ENCODE data around the gene THAP4. TPM values are rescaled to one million over a fixed set of nuclear protein-coding genes. Genes with fewer than 3 reads are reported as not detected.

The THAP4 gene
- total RNA-seq, 3 donors from 2014 or later (not counting 1 experiment from before 2014, with no cell fraction given): 19.8 to 29.2 (median 27.8) TPM

DNA sequence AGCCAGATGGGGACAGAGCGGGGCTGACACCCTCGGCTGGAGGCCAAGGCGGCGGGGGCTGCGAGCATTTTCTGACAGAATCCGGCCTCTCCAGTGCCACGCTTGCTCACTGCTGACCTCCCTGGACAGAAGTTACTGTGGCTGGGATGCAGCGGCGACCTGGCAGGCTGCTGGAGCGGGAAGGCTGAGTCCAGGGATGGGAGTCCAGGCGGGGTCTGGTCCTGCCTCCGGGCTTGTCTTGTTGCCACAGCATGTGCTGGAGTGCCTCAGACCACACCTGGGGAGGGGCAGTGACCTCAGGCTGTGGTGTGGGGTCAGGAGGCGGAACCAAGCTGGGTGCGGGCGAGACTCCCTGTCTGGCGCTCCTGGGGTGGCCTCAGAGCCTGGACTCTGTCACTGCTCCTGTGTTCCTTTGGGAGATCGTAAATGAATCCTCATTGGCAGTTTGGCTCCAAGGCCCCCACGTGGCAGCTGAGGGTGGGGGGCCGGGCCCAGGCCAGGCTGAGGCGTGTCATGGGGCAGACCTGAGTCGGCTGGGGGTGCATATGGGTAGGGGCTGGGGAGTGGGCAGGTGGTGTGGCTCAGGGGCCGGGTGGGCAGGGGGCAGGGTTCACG lies 72.9 kb downstream of the THAP4 start:
- peaks cover 0 to 6% of the 10 kb centered on the region in 2 donors for H3K27me3 Mint-ChIP-seq (ENCODE audit: low read depth in 2 of 2)
- intact Hi-C loops (cut with micrococcal nuclease): no loop called here
- ATAC-seq (no peak), DNase-seq (no peak)
- Histone ChIP-seq H3K36me3 (ENCODE audit: control insufficient read depth, insufficient read depth, low read length) (no peaks in the 10 kb centered on the region), H3K4me1 (ENCODE audit: control insufficient read depth, insufficient read depth, low read length) (peaks cover 21% of the 10 kb centered on the region), H3K27me3 (ENCODE audit: control insufficient read depth, insufficient read depth, low read length) (peaks cover 2% of the 10 kb centered on the region), H3K27ac (ENCODE audit: low read length) (no peak overlapping the region), H3K4me3 (ENCODE audit: low read length) (no peak overlapping the region), H3K9me3 (ENCODE audit: control insufficient read depth, insufficient read depth, low read length) (no peaks in the 10 kb centered on the region)
- TF ChIP-seq, protein P1, sequence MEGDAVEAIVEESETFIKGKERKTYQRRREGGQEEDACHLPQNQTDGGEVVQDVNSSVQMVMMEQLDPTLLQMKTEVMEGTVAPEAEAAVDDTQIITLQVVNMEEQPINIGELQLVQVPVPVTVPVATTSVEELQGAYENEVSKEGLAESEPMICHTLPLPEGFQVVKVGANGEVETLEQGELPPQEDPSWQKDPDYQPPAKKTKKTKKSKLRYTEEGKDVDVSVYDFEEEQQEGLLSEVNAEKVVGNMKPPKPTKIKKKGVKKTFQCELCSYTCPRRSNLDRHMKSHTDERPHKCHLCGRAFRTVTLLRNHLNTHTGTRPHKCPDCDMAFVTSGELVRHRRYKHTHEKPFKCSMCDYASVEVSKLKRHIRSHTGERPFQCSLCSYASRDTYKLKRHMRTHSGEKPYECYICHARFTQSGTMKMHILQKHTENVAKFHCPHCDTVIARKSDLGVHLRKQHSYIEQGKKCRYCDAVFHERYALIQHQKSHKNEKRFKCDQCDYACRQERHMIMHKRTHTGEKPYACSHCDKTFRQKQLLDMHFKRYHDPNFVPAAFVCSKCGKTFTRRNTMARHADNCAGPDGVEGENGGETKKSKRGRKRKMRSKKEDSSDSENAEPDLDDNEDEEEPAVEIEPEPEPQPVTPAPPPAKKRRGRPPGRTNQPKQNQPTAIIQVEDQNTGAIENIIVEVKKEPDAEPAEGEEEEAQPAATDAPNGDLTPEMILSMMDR (IDR thresholded peaks at IDR 0.05): no peak
- 92% methylated on average over 23 of the region's 23 CpGs for WGBS (ENCODE audit: insufficient coverage)
- H3K4me1 Mint-ChIP-seq: peaks cover 4 to 5% of the 10 kb centered on the region in 2 donors
- no peak overlapping the region for H3K27ac Mint-ChIP-seq
- H3K4me3 Mint-ChIP-seq: no peak overlapping the region
- H3K9me3 Mint-ChIP-seq: no peaks in the 10 kb centered on the region
- H3K36me3 Mint-ChIP-seq: no peaks in the 10 kb centered on the region

DNA sequence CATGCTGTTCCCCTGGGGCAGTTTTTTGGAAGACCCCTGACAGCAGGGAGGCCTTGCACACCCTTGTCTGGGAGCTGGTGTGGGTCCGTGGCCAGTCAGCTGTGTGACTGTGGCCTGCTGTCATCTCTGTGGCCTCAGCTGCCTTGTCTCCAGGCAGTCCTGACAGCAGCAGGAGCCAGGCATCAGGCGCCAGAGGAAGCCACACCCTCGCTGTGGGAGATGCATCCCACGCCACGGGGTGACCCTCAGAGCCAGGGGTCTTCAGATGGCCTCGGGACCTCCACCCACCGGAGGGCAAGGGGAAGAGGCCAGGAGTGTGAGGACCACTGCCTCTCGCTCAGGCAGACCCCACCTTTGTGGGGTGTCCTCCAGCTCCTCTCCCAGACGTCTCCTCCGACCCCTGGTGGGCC lies 73.4 kb downstream of the THAP4 start:
- DNase-seq (no peak), ATAC-seq (no peak)
- Histone ChIP-seq H3K9me3 (ENCODE audit: control insufficient read depth, insufficient read depth, low read length) (no peaks in the 10 kb centered on the region), H3K27me3 (ENCODE audit: control insufficient read depth, insufficient read depth, low read length) (peaks cover 2% of the 10 kb centered on the region), H3K4me3 (ENCODE audit: low read length) (no peak overlapping the region), H3K36me3 (ENCODE audit: control insufficient read depth, insufficient read depth, low read length) (no peaks in the 10 kb centered on the region), H3K4me1 (ENCODE audit: control insufficient read depth, insufficient read depth, low read length) (peaks cover 21% of the 10 kb centered on the region), H3K27ac (ENCODE audit: low read length) (no peak overlapping the region)
- WGBS (ENCODE audit: insufficient coverage): 81% methylated on average over 10 of the region's 10 CpGs
- H3K9me3 Mint-ChIP-seq: no peaks in the 10 kb centered on the region
- intact Hi-C loops (cut with micrococcal nuclease): no loop called here
- no peaks in the 10 kb centered on the region for H3K36me3 Mint-ChIP-seq
- no peak overlapping the region for H3K4me3 Mint-ChIP-seq
- TF ChIP-seq, protein P1 (IDR thresholded peaks at IDR 0.05): no peak
- H3K4me1 Mint-ChIP-seq: peaks cover 4 to 5% of the 10 kb centered on the region in 2 donors
- no peak overlapping the region for H3K27ac Mint-ChIP-seq
- peaks cover 0 to 6% of the 10 kb centered on the region in 2 donors for H3K27me3 Mint-ChIP-seq (ENCODE audit: low read depth in 2 of 2)

DNA sequence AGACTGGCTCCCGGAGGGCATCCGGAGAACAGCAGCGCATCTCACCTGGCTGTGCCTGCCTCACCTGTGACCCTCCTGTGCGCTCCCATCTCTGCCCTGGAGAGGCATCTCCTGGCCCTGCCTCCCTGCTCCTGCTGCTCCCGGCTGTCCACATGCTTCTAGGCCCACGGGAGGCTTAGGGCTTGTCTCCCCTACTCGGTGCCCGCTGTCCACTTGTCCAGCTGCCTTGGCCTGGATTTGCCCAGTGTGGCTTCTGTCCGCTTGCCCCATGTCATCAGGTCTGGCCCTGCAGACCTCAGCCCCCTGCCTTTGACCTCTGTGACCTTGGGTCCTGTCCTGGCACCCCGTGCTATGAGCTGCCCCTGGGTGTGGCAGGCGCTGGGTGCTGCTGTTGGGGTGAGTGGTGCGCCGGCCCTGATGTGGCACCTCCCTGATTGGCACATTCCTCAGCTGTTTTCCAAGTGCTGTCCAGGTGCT lies 73.9 kb downstream of the THAP4 start:
- DNase-seq (no peak), ATAC-seq (no peak)
- Histone ChIP-seq H3K36me3 (ENCODE audit: control insufficient read depth, insufficient read depth, low read length) (no peaks in the 10 kb centered on the region), H3K27me3 (ENCODE audit: control insufficient read depth, insufficient read depth, low read length) (peaks cover 6% of the 10 kb centered on the region), H3K27ac (ENCODE audit: low read length) (no peak overlapping the region), H3K4me1 (ENCODE audit: control insufficient read depth, insufficient read depth, low read length) (peaks cover 25% of the 10 kb centered on the region), H3K9me3 (ENCODE audit: control insufficient read depth, insufficient read depth, low read length) (no peaks in the 10 kb centered on the region), H3K4me3 (ENCODE audit: low read length) (no peak overlapping the region)
- Mint-ChIP-seq H3K36me3 (peaks cover 3% of the 10 kb centered on the region), H3K27ac (no peak overlapping the region), H3K4me3 (peak overlapping the region; percentile 25), H3K27me3 (ENCODE audit: low read depth in 2 of 2) (peaks cover 4 to 10% of the 10 kb centered on the region in 2 donors), H3K9me3 (no peaks in the 10 kb centered on the region), H3K4me1 (peaks cover 5 to 8% of the 10 kb centered on the region in 2 donors)
- 85% methylated on average over 13 of the region's 13 CpGs for WGBS (ENCODE audit: insufficient coverage)
- TF ChIP-seq, protein P1 (IDR thresholded peaks at IDR 0.05): no peak
- intact Hi-C loops (cut with micrococcal nuclease): no loop called here
